HTERT RPE-1 (cell line): Measurements from ENCODE around the gene NIBAN1.

Source experiments
- in situ Hi-C: fragments of 300-500 bp; cut with MboI; formaldehyde crosslinking; loops from 4 replicates; pipeline ENCODE4 v1.14.3; 2020; ENCODE audit warnings: low sequenced_read_pairs

NIBAN1 gene

GRCh38 chr1:184950227-184950626 lies 24.1 kb downstream of the NIBAN1 start:
- in situ Hi-C loops = no loop called here

- in situ Hi-C loops = no loop called here
Measured at GRCh38 chr1:184947497-184948256, 26.6 kb downstream of the NIBAN1 start.

- in situ Hi-C loops = no loop called here
Measured at GRCh38 chr1:184945678-184946412, 28.5 kb downstream of the NIBAN1 start.

GRCh38 chr1:184945029-184945428 lies 29.3 kb downstream of the NIBAN1 start:
- in situ Hi-C loops = no loop called here

GRCh38 chr1:184943998-184944397 lies 30.3 kb downstream of the NIBAN1 start:
- in situ Hi-C loops = no loop called here

- in situ Hi-C loops = no loop called here
Measured at GRCh38 chr1:184941735-184942134, 32.6 kb downstream of the NIBAN1 start.

GRCh38 chr1:184941410-184941733 lies 32.9 kb downstream of the NIBAN1 start:
- in situ Hi-C loops = no loop called here

- in situ Hi-C loops = no loop called here
Measured at GRCh38 chr1:184940694-184941409, 33.5 kb downstream of the NIBAN1 start.

- in situ Hi-C loops = no loop called here
Measured at GRCh38 chr1:184940226-184940625, 34.1 kb downstream of the NIBAN1 start.

GRCh38 chr1:184937729-184938128 lies 36.6 kb downstream of the NIBAN1 start:
- in situ Hi-C loops = no loop called here

- in situ Hi-C loops = no loop called here
Measured at GRCh38 chr1:184935920-184936798, 38.1 kb downstream of the NIBAN1 start.

- in situ Hi-C loops = no loop called here
Measured at GRCh38 chr1:184933944-184934343, 40.4 kb downstream of the NIBAN1 start.

- in situ Hi-C loops = no loop called here
Measured at GRCh38 chr1:184932319-184932718, 42.0 kb downstream of the NIBAN1 start.

GRCh38 chr1:184931566-184931965 lies 42.7 kb downstream of the NIBAN1 start:
- in situ Hi-C loops = no loop called here

GRCh38 chr1:184930645-184931044 lies 43.7 kb downstream of the NIBAN1 start:
- in situ Hi-C loops = no loop called here

- in situ Hi-C loops = no loop called here
Measured at GRCh38 chr1:184930232-184930631, 44.1 kb downstream of the NIBAN1 start.

GRCh38 chr1:184929711-184930202 lies 44.6 kb downstream of the NIBAN1 start:
- in situ Hi-C loops = no loop called here

GRCh38 chr1:184928394-184928793 lies 45.9 kb downstream of the NIBAN1 start:
- in situ Hi-C loops = no loop called here
